Neural crest cell (in vitro differentiated cells): ENCODE measurements around the gene ZNF689. TPM values are rescaled to one million over a fixed set of nuclear protein-coding genes. Genes with fewer than 3 reads are reported as not detected.

Experiments used
- DNase-seq: peaks from one replicate; pipeline ENCODE4 v3.0.0; 2021; ENCODE audit warnings: low read depth, mixed read lengths, low spot score
- H3K27ac Mint-ChIP-seq: one replicate; pipeline ENCODE4 v1.8.0; 2021; ENCODE audit warnings: mild to moderate bottlenecking, mixed read lengths; ENCODE audit not compliant: unreplicated experiment
- H3K27me3 Mint-ChIP-seq: 2 replicates; pipeline ENCODE4 v1.8.0; 2021; ENCODE audit warnings: low read depth, mild to moderate bottlenecking, mixed read lengths
- H3K36me3 Mint-ChIP-seq: 2 replicates; pipeline ENCODE4 v1.8.0; 2021; ENCODE audit warnings: low read depth, mild to moderate bottlenecking, mixed read lengths
- H3K4me1 Mint-ChIP-seq: 2 replicates; pipeline ENCODE4 v1.8.0; 2021; ENCODE audit warnings: mixed read lengths
- H3K4me3 Mint-ChIP-seq: one replicate; pipeline ENCODE4 v1.8.0; 2021; ENCODE audit warnings: mild to moderate bottlenecking, mixed read lengths
- H3K9me3 Mint-ChIP-seq: 2 replicates; pipeline ENCODE4 v1.8.0; 2021; ENCODE audit warnings: mixed read lengths
- CTCF ChIP-seq: fragments of 200-600 bp; sonication (generic); conservative IDR thresholded peaks from 2 replicates; pipeline ENCODE4 v1.5.0; 2021; ENCODE audit warnings: antibody characterized with exemption, mild to moderate bottlenecking
- total RNA-seq: library from RNA; stranded (reverse); gene quantifications from 2 replicates; pipeline ENCODE4 v1.2.1, GENCODE V29; 2021

ZNF689 gene
- total RNA-seq, 1 donor from 2014 or later: 23.0 TPM

- no peaks in the 10 kb centered on the region for H3K36me3 Mint-ChIP-seq
Observed at GRCh38 chr16:30651124-30652004, 41.2 kb upstream of the ZNF689 start.

GRCh38 chr16:30650369-30651123, 40.4 kb upstream of the ZNF689 start, which contains the start of gene PRR14:
PRR14 (plus strand) TSS chr16:30650960; CDS start chr16:30651646, 686 bp downstream.
- peak; percentile 96 for DNase-seq
- no peaks in the 10 kb centered on the region for H3K36me3 Mint-ChIP-seq
- H3K27ac Mint-ChIP-seq: peak within 1 kb of the TSS; percentile 99
- no peaks in the 10 kb centered on the region for H3K27me3 Mint-ChIP-seq
- peak; percentile 23 for TF ChIP-seq CTCF
- peaks cover 26% of the 10 kb centered on the region for H3K4me1 Mint-ChIP-seq
- H3K9me3 Mint-ChIP-seq: peaks cover 3% of the 10 kb centered on the region
- peak within 1 kb of the TSS; percentile 100 for H3K4me3 Mint-ChIP-seq

More at GRCh38 chr16:30651124-30652004, 41.2 kb upstream of the ZNF689 start:
- TF ChIP-seq CTCF: peak; percentile 69
- H3K9me3 Mint-ChIP-seq: peaks cover 3% of the 10 kb centered on the region
- peaks cover 29% of the 10 kb centered on the region for H3K4me1 Mint-ChIP-seq
- no peaks in the 10 kb centered on the region for H3K27me3 Mint-ChIP-seq
- H3K27ac Mint-ChIP-seq: peak overlapping the region; percentile 99
- peak; percentile 42 for DNase-seq
- peak overlapping the region; percentile 100 for H3K4me3 Mint-ChIP-seq

DNA sequence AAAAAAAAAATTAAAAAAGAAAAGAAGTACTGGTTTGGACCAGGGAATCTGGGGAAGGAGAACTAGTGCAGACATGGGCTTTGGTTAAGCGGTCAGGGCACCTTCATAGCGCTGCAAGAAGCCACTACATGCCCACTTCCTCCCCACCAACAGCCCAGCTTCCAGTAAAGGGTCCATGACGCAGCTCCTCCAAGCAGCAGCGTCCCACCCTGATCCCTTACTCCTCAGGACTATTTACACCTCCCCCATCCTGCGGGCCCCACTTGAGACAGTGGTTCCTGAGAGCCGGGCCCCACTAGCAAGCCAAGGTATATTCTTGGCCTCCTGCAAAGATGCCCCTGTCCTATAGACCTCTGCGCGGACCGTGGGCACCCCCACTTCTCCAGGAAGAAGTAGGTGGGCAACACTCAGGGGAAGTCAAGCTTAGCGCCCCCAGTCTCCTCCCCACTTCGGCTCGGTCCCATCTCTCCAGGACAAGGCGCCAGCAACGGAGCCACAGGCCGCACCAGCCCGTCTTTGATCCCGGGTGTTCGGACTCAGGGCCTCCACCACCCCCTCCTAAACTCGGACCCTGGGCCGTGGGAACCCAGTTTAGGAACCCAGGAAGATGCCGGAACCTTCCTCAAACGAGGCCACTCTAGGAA, 39.7 kb upstream of the ZNF689 start:
- peak overlapping the region; percentile 99 for H3K27ac Mint-ChIP-seq
- H3K27me3 Mint-ChIP-seq: no peaks in the 10 kb centered on the region
- peak overlapping the region; percentile 100 for H3K4me3 Mint-ChIP-seq
- TF ChIP-seq CTCF: no peak
- H3K9me3 Mint-ChIP-seq: peaks cover 3% of the 10 kb centered on the region
- DNase-seq: no peak
- no peaks in the 10 kb centered on the region for H3K36me3 Mint-ChIP-seq
- H3K4me1 Mint-ChIP-seq: peaks cover 26% of the 10 kb centered on the region

DNA sequence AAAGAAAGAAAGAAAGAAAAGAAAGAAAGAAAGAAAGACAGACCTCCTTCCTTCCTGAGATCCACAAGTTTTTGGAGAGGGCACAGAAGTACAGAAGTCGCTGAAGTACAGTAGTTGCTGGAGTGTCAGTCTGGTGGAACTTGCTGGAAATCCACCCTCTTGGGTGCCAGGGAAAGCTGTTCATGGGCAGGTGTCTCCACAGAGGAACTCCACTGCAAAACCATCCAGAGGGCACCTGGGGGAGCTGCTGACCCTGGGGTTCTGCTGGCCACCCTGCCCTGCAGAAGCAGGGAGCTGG, 37.0 kb upstream of the ZNF689 start:
- TF ChIP-seq CTCF: no peak
- peaks cover 3% of the 10 kb centered on the region for H3K9me3 Mint-ChIP-seq
- peaks cover 17% of the 10 kb centered on the region for H3K4me1 Mint-ChIP-seq
- DNase-seq: no peak
- no peaks in the 10 kb centered on the region for H3K36me3 Mint-ChIP-seq
- H3K4me3 Mint-ChIP-seq: no peak overlapping the region
- no peaks in the 10 kb centered on the region for H3K27me3 Mint-ChIP-seq
- H3K27ac Mint-ChIP-seq: no peak overlapping the region

GRCh38 chr16:30645727-30646126, 35.5 kb upstream of the ZNF689 start:
- H3K36me3 Mint-ChIP-seq: no peaks in the 10 kb centered on the region
- H3K4me1 Mint-ChIP-seq: peaks cover 6% of the 10 kb centered on the region
- no peaks in the 10 kb centered on the region for H3K27me3 Mint-ChIP-seq
- H3K9me3 Mint-ChIP-seq: peaks cover 3% of the 10 kb centered on the region
- TF ChIP-seq CTCF: no peak
- no peak for DNase-seq
- H3K4me3 Mint-ChIP-seq: no peak overlapping the region
- no peak overlapping the region for H3K27ac Mint-ChIP-seq
